ENCODE measurements around the gene GATA3.

- no peak for TF ChIP-seq EZH2 (IDR thresholded peaks at IDR 0.05)
- no peak for TF ChIP-seq EZH2phosphoT487 (IDR thresholded peaks at IDR 0.05)
- TF ChIP-seq CTCF (IDR thresholded peaks at IDR 0.05), result no peak
Measured at GRCh38 chr10:8023321-8023720, 31.2 kb upstream of the GATA3 start.

Data from neural progenitor cell (in vitro differentiated cells).